ENCODE data around the gene YTHDF1. TPM values are rescaled to one million over a fixed set of nuclear protein-coding genes. Genes with fewer than 3 reads are reported as not detected.

The YTHDF1 gene
- total RNA-seq, 1 donor from 2014 or later: 43.3 TPM

DNA sequence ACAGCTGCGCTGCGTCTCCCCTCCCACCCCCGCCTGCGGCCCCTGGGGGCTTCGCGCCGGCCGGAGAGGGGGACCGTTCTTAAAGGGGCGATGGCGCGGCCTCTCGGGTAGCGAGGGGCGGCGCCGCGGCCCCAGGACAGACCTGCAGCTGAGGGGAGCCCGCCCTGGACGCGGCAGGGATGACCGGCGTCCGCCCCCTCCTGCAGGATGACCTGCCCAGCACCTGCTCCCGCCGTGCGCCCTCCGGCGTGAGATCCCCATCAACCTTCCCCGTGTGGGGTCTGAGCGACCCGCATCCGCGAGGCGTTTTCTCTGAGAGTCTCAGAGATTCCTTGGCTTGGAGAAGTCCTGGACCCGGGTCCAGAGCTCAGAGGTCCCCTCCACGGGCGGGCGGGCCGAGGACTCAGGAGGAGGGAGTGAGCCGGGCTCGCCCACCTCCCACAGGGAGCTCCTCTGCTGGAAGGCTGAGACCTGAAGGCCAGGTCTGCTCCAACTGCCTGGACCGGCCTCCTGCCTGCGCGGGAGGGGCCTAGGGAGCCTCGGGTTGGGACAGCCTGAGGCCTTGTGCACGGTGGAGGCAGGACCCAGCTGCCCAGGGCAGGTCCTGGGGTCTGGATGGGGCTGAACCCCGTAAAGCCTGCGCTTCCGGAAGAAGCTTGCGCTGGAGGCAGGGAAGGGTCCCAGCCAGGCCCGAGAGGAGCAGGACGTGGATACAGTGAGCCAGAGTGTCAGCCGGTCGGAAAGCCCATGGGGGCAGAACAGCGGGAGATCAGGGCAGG, 38.9 kb upstream of the YTHDF1 start:
- peaks cover 11% of the 10 kb centered on the region for H3K36me3 Mint-ChIP-seq (ENCODE audit: unreplicated experiment)
- H3K27me3 Mint-ChIP-seq (ENCODE audit: unreplicated experiment): peaks cover 13% of the 10 kb centered on the region
- TF ChIP-seq, protein P1, sequence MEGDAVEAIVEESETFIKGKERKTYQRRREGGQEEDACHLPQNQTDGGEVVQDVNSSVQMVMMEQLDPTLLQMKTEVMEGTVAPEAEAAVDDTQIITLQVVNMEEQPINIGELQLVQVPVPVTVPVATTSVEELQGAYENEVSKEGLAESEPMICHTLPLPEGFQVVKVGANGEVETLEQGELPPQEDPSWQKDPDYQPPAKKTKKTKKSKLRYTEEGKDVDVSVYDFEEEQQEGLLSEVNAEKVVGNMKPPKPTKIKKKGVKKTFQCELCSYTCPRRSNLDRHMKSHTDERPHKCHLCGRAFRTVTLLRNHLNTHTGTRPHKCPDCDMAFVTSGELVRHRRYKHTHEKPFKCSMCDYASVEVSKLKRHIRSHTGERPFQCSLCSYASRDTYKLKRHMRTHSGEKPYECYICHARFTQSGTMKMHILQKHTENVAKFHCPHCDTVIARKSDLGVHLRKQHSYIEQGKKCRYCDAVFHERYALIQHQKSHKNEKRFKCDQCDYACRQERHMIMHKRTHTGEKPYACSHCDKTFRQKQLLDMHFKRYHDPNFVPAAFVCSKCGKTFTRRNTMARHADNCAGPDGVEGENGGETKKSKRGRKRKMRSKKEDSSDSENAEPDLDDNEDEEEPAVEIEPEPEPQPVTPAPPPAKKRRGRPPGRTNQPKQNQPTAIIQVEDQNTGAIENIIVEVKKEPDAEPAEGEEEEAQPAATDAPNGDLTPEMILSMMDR (IDR thresholded peaks at IDR 0.05; ENCODE audit: partially characterized antibody, unreplicated experiment): peak; percentile 35
- H3K27ac Mint-ChIP-seq (ENCODE audit: unreplicated experiment): peak overlapping the region; percentile 90
- peak overlapping the region; percentile 72 for H3K4me3 Mint-ChIP-seq (ENCODE audit: unreplicated experiment)
- H3K9me3 Mint-ChIP-seq (ENCODE audit: unreplicated experiment): peaks cover 16% of the 10 kb centered on the region
- peaks cover 42% of the 10 kb centered on the region for H3K4me1 Mint-ChIP-seq (ENCODE audit: low read depth, unreplicated experiment)
- peak; percentile 82 for DNase-seq

DNA sequence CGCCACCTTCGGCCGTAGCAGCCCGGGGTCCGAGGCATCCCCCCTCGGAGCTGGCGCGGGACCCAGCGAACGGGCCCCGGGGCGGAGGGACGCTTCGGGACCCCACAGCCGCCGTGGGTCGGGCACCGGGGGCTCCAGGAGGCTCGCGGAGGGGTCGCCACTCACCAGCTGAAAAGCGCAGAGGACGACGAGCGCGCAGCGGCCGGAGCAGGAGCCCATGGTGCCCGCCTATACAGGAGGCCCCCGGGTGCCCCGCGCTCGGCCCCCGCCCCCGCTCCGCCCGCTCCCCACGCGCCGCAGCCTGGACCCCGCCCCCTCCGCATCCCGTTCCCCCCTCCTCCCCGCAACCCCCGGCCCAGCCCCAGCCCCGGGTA, 38.3 kb upstream of the YTHDF1 start, which contains the start of gene NKAIN4:
Gene NKAIN4 (minus strand): TSS at position 232 of the 374 bp plus-strand sequence. CDS start 13 bp downstream, at position 219.
- Mint-ChIP-seq H3K4me1 (ENCODE audit: low read depth, unreplicated experiment) (peaks cover 43% of the 10 kb centered on the region), H3K27ac (ENCODE audit: unreplicated experiment) (peak within 1 kb of the TSS; percentile 99), H3K9me3 (ENCODE audit: unreplicated experiment) (peaks cover 16% of the 10 kb centered on the region), H3K27me3 (ENCODE audit: unreplicated experiment) (peaks cover 13% of the 10 kb centered on the region), H3K36me3 (ENCODE audit: unreplicated experiment) (peaks cover 11% of the 10 kb centered on the region), H3K4me3 (ENCODE audit: unreplicated experiment) (peak within 1 kb of the TSS; percentile 94)
- no peak for DNase-seq
- TF ChIP-seq, protein P1 (IDR thresholded peaks at IDR 0.05; ENCODE audit: partially characterized antibody, unreplicated experiment): no peak

DNA sequence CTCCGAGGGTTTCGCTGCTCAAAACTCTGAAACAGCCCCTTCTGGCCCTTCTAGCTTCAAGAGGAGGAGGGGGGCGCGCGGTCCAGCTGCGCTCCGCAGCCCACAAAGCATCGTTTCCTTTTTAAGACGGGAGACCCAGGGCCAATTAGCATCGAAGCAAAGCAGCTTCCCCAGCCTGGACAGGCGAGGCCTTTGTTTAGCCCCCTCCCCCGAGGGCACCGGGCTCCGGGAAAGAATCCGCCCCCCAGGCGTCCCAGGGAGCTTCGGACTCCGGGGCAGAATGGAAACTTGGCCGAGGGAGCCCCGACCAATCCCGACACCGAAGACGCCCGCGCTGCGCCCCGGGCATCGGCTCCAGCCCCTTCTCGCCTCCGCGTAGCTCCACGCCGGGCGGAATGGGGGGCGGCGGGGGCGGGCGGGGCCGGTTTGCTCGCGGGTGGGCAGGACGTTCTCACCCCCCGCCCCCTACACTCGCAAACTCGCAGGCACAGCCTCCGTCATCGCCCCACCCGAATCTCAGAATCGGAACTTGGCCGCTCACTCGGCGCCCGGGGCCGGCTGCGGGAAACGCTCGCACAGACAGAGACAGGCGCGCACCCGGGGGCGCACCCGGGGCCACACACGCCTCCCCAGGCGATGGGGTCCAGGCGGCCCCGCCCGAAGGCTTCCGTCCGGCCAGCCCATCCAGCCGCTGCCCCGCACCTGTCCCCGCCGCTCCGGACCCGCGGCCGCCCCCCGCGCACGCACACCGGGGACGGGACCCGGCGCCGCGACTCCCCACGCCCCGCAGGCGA, 37.7 kb upstream of the YTHDF1 start:
- H3K9me3 Mint-ChIP-seq (ENCODE audit: unreplicated experiment): peaks cover 16% of the 10 kb centered on the region
- DNase-seq: peak; percentile 86
- TF ChIP-seq, protein P1 (IDR thresholded peaks at IDR 0.05; ENCODE audit: partially characterized antibody, unreplicated experiment): no peak
- peaks cover 11% of the 10 kb centered on the region for H3K36me3 Mint-ChIP-seq (ENCODE audit: unreplicated experiment)
- peaks cover 45% of the 10 kb centered on the region for H3K4me1 Mint-ChIP-seq (ENCODE audit: low read depth, unreplicated experiment)
- H3K27me3 Mint-ChIP-seq (ENCODE audit: unreplicated experiment): peaks cover 13% of the 10 kb centered on the region
- peak overlapping the region; percentile 99 for H3K27ac Mint-ChIP-seq (ENCODE audit: unreplicated experiment)
- peak overlapping the region; percentile 94 for H3K4me3 Mint-ChIP-seq (ENCODE audit: unreplicated experiment)

- H3K36me3 Mint-ChIP-seq (ENCODE audit: unreplicated experiment): peaks cover 11% of the 10 kb centered on the region
- TF ChIP-seq, protein P1 (IDR thresholded peaks at IDR 0.05; ENCODE audit: partially characterized antibody, unreplicated experiment): no peak
- DNase-seq: no peak
- H3K27ac Mint-ChIP-seq (ENCODE audit: unreplicated experiment): peak overlapping the region; percentile 99
- peaks cover 50% of the 10 kb centered on the region for H3K4me1 Mint-ChIP-seq (ENCODE audit: low read depth, unreplicated experiment)
- peaks cover 16% of the 10 kb centered on the region for H3K9me3 Mint-ChIP-seq (ENCODE audit: unreplicated experiment)
- peak overlapping the region; percentile 94 for H3K4me3 Mint-ChIP-seq (ENCODE audit: unreplicated experiment)
- H3K27me3 Mint-ChIP-seq (ENCODE audit: unreplicated experiment): peaks cover 13% of the 10 kb centered on the region
Observed at GRCh38 chr20:63253065-63253437, 37.1 kb upstream of the YTHDF1 start.
